Progenitor cell of endocrine pancreas (in vitro differentiated cells): Measurements from ENCODE around the gene NEO1. TPM values are rescaled to one million over a fixed set of nuclear protein-coding genes. Genes with fewer than 3 reads are reported as not detected.

ENCODE experiments used
- DNase-seq: peaks from one replicate; pipeline ENCODE4 v3.0.0; 2021; ENCODE audit warnings: low spot score; ENCODE audit not compliant: unreplicated experiment
- H3K27ac Mint-ChIP-seq: 2 replicates; pipeline ENCODE4 v1.8.0; 2021; ENCODE audit warnings: mild to moderate bottlenecking, moderate library complexity, mixed read lengths
- H3K27me3 Mint-ChIP-seq: 2 replicates; pipeline ENCODE4 v1.8.0; 2021; ENCODE audit warnings: mixed read lengths
- H3K36me3 Mint-ChIP-seq: 2 replicates; pipeline ENCODE4 v1.8.0; 2022; ENCODE audit warnings: mixed read lengths; ENCODE audit not compliant: insufficient read depth
- H3K4me1 Mint-ChIP-seq: 2 replicates; pipeline ENCODE4 v1.8.0; 2021; ENCODE audit warnings: low read depth, mixed read lengths
- H3K4me3 Mint-ChIP-seq: 2 replicates; pipeline ENCODE4 v1.8.0; 2021; ENCODE audit warnings: low read depth, mild to moderate bottlenecking, moderate library complexity, mixed read lengths
- H3K9me3 Mint-ChIP-seq: 2 replicates; pipeline ENCODE4 v1.8.0; 2021; ENCODE audit warnings: low read depth, mixed read lengths
- total RNA-seq: library from RNA; stranded (reverse); gene quantifications from 2 replicates; pipeline ENCODE4 v1.2.1, GENCODE V29; 2021
- TF ChIP-seq, protein P1 (sequence below): fragments of 200-600 bp; sonication (generic); IDR thresholded peaks from one replicate; pipeline ENCODE4 v1.5.0; 2021; ENCODE audit warnings: antibody characterized with exemption, mild to moderate bottlenecking; ENCODE audit not compliant: unreplicated experiment

The NEO1 gene
- total RNA-seq, 1 donor from 2014 or later = 118 TPM

DNA sequence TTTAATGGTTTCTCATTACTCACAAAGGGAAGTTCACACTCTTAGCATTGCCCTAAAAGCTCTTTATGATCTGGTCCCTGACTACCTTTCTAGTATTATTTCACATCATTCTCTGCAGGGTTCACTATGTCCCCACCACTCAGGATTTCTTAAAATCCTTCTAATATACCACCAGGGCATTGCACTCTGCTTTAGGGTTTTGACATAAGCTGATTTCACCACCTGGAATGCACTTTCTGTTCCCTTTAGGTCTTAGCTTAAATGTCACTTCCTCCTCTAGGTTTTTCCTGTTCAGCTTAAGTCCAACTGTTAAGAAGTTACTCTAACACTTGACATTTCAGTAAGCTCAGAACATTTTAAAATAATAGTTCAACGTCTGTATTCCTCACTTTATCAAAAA is 234.8 kb downstream of the NEO1 start:
- no peak overlapping the region for H3K4me3 Mint-ChIP-seq
- H3K9me3 Mint-ChIP-seq = no peaks in the 10 kb centered on the region
- DNase-seq = no peak
- no peak overlapping the region for H3K27ac Mint-ChIP-seq
- TF ChIP-seq, protein P1, sequence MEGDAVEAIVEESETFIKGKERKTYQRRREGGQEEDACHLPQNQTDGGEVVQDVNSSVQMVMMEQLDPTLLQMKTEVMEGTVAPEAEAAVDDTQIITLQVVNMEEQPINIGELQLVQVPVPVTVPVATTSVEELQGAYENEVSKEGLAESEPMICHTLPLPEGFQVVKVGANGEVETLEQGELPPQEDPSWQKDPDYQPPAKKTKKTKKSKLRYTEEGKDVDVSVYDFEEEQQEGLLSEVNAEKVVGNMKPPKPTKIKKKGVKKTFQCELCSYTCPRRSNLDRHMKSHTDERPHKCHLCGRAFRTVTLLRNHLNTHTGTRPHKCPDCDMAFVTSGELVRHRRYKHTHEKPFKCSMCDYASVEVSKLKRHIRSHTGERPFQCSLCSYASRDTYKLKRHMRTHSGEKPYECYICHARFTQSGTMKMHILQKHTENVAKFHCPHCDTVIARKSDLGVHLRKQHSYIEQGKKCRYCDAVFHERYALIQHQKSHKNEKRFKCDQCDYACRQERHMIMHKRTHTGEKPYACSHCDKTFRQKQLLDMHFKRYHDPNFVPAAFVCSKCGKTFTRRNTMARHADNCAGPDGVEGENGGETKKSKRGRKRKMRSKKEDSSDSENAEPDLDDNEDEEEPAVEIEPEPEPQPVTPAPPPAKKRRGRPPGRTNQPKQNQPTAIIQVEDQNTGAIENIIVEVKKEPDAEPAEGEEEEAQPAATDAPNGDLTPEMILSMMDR = no peak
- H3K27me3 Mint-ChIP-seq = no peaks in the 10 kb centered on the region
- peaks cover 16% of the 10 kb centered on the region for H3K36me3 Mint-ChIP-seq
- H3K4me1 Mint-ChIP-seq = no peaks in the 10 kb centered on the region

DNA sequence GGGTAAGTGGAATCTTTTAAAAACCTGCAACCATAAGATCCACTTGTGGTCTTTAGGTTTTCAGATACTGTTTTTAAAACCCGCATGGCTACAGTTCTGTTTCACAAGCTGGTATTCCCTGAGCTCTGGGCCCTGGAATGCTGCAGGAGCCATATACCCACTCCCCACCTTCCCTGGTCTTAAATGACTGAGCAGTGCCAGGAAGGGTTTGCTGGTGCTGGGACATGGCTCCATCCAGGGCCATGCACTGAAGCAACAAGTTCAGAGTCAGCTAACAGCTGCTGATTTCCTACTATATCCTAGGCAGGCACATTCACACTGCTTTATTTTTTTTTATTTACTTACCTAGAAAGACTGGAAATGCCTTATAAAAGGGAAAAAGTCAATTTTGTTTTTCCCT is 239.2 kb downstream of the NEO1 start:
- Mint-ChIP-seq H3K4me3 (no peak overlapping the region), H3K4me1 (peaks cover 2% of the 10 kb centered on the region), H3K27me3 (no peaks in the 10 kb centered on the region), H3K27ac (no peak overlapping the region), H3K36me3 (peaks cover 16% of the 10 kb centered on the region), H3K9me3 (no peaks in the 10 kb centered on the region)
- TF ChIP-seq, protein P1 = no peak
- no peak for DNase-seq

DNA sequence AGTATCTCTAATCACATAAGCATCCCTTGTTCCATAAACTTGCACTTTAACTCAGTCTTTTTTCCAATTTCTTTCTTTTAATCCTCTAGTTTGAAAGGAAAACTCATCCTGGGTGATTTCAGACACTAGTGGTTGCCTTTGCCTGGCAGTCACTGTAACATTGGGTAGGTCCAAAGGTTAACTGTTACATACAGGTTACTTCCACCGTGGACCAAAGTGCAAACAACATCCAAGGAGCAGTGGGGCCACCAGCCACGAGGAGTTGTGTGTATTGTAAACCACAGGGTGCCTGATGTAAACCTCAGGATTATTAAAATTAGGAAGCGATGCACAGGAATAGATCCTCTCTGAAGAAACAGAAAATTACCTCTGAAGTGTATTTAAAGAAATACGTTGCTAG is 241.5 kb downstream of the NEO1 start:
- Mint-ChIP-seq H3K9me3 (no peaks in the 10 kb centered on the region), H3K4me3 (no peak overlapping the region), H3K4me1 (peaks cover 2% of the 10 kb centered on the region), H3K27ac (no peak overlapping the region), H3K27me3 (no peaks in the 10 kb centered on the region), H3K36me3 (peaks cover 17% of the 10 kb centered on the region)
- TF ChIP-seq, protein P1 = no peak
- no peak for DNase-seq

DNA sequence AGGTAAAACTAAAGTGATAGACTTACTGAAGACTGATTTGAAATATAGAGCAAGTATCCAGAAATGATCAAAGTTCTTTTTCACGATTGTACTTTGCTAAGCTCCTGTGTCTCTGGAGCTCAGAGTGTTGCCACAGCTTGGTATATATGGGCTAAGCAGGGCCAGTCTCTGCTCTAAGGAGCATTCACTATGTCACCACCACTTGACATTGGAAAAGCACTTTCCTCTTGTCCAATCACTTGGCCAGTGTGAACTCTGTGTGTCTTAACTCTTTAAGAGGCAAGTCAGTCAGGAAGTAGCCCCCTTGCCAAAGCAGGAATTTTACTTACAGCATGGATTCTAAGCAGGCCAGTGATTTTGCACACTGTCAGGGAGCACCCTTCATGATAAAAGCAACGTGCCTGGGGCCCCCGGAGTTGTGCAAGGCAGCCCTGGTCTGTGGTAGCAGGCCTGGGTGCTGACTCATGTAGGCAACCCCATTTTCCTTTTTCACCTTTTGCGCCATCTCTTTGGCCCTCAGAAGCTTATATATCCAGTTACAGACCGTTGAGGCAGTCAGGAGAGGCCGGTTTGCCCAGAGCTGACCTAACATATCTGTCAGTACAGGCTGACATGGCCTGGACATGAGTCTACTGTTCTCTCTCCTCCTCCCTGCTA is 243.5 kb downstream of the NEO1 start:
- Mint-ChIP-seq H3K27ac (no peak overlapping the region), H3K4me1 (peaks cover 2% of the 10 kb centered on the region), H3K27me3 (no peaks in the 10 kb centered on the region), H3K4me3 (no peak overlapping the region), H3K36me3 (peaks cover 17% of the 10 kb centered on the region), H3K9me3 (no peaks in the 10 kb centered on the region)
- TF ChIP-seq, protein P1 = no peak
- no peak for DNase-seq

DNA sequence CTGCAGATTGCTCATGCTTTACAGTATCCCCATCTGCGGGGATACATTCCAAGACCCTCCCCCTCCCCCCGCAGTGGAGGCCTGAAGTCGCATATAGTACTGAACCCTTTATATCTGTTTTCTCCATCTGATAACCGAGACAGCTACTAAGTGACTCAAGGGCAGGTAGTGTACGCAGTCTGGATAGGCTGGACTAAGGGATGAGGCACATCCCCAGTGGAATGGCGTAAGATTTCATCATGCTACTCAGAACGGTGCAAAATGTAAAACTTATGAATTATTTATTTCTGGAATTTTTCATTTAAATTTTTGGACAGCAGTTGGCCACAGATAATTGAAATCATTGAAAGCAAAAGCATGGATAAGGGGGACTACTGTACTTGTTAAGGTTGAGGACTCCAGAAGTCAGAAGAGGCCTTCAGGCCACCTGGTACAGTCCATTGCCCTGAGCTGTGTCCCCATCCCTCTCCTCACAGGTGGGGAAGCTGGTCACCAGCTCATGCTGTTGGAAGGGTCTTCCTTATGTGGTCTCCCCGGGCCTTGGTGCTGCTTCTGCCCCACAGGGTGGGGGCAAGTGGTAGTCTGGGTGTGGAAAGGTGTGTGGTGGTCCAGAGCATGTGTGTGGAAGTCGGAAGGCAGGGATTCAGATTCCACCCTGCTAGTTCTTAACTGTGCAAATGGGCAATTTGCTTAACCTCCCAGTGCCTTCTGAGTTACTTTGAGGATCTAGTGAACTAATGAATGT is 244.5 kb downstream of the NEO1 start:
- Mint-ChIP-seq H3K4me1 (peaks cover 2% of the 10 kb centered on the region), H3K4me3 (no peak overlapping the region), H3K36me3 (peaks cover 18% of the 10 kb centered on the region), H3K9me3 (no peaks in the 10 kb centered on the region), H3K27me3 (no peaks in the 10 kb centered on the region), H3K27ac (no peak overlapping the region)
- DNase-seq = no peak
- TF ChIP-seq, protein P1 = no peak
